Type B pancreatic cell (in vitro differentiated cells): ENCODE results near the gene PKIG. TPM values are rescaled to one million over a fixed set of nuclear protein-coding genes. Genes with fewer than 3 reads are reported as not detected.

ENCODE experiments used
- DNase-seq: peaks from one replicate; pipeline ENCODE4 v3.0.0; 2021; ENCODE audit warnings: mixed read lengths; ENCODE audit not compliant: unreplicated experiment; ENCODE audit errors: extremely low spot score
- H3K27ac Mint-ChIP-seq: 2 replicates; pipeline ENCODE4 v1.8.0; 2021; ENCODE audit warnings: mild to moderate bottlenecking, mixed read lengths
- H3K27me3 Mint-ChIP-seq: 2 replicates; pipeline ENCODE4 v1.8.0; 2021; ENCODE audit warnings: mixed read lengths
- H3K36me3 Mint-ChIP-seq: 2 replicates; pipeline ENCODE4 v1.8.0; 2021; ENCODE audit warnings: mixed read lengths
- H3K4me1 Mint-ChIP-seq: one replicate; pipeline ENCODE4 v1.8.0; 2021; ENCODE audit warnings: mixed read lengths; ENCODE audit not compliant: unreplicated experiment
- H3K4me3 Mint-ChIP-seq: 2 replicates; pipeline ENCODE4 v1.8.0; 2021; ENCODE audit warnings: mild to moderate bottlenecking, mixed read lengths
- H3K9me3 Mint-ChIP-seq: 2 replicates; pipeline ENCODE4 v1.8.0; 2021; ENCODE audit warnings: mixed read lengths
- CTCF ChIP-seq: fragments of 200-600 bp; sonication (generic); conservative IDR thresholded peaks from 2 replicates; pipeline ENCODE4 v1.5.0; 2021; ENCODE audit warnings: antibody characterized with exemption, mild to moderate bottlenecking
- total RNA-seq: library from RNA; stranded (reverse); gene quantifications from 2 replicates; pipeline ENCODE4 v1.2.1, GENCODE V29; 2021; ENCODE audit warnings: low replicate concordance

Gene PKIG
- total RNA-seq, 1 donor from 2014 or later = 24.3 TPM

GRCh38 chr20:44629017-44629385 is 46.6 kb downstream of the PKIG start:
- no peak overlapping the region for H3K4me3 Mint-ChIP-seq
- H3K27me3 Mint-ChIP-seq = no peaks in the 10 kb centered on the region
- H3K4me1 Mint-ChIP-seq = peaks cover 6% of the 10 kb centered on the region
- DNase-seq = no peak
- TF ChIP-seq CTCF = no peak
- H3K9me3 Mint-ChIP-seq = no peaks in the 10 kb centered on the region
- no peak overlapping the region for H3K27ac Mint-ChIP-seq
- no peaks in the 10 kb centered on the region for H3K36me3 Mint-ChIP-seq

GRCh38 chr20:44629542-44629941 is 47.2 kb downstream of the PKIG start:
- Mint-ChIP-seq H3K27ac (no peak overlapping the region), H3K9me3 (no peaks in the 10 kb centered on the region), H3K4me1 (peaks cover 6% of the 10 kb centered on the region), H3K36me3 (no peaks in the 10 kb centered on the region), H3K4me3 (no peak overlapping the region), H3K27me3 (no peaks in the 10 kb centered on the region)
- TF ChIP-seq CTCF = no peak
- DNase-seq = no peak

- no peak for DNase-seq
- H3K27ac Mint-ChIP-seq = no peak overlapping the region
- H3K36me3 Mint-ChIP-seq = no peaks in the 10 kb centered on the region
- peaks cover 6% of the 10 kb centered on the region for H3K4me1 Mint-ChIP-seq
- H3K27me3 Mint-ChIP-seq = no peaks in the 10 kb centered on the region
- no peak for TF ChIP-seq CTCF
- H3K9me3 Mint-ChIP-seq = no peaks in the 10 kb centered on the region
- H3K4me3 Mint-ChIP-seq = no peak overlapping the region
Measured at GRCh38 chr20:44630297-44630696, 47.9 kb downstream of the PKIG start.

- no peak overlapping the region for H3K4me3 Mint-ChIP-seq
- no peak overlapping the region for H3K27ac Mint-ChIP-seq
- DNase-seq = no peak
- peaks cover 6% of the 10 kb centered on the region for H3K4me1 Mint-ChIP-seq
- H3K27me3 Mint-ChIP-seq = no peaks in the 10 kb centered on the region
- TF ChIP-seq CTCF = no peak
- no peaks in the 10 kb centered on the region for H3K36me3 Mint-ChIP-seq
- H3K9me3 Mint-ChIP-seq = no peaks in the 10 kb centered on the region
Measured at GRCh38 chr20:44632103-44632752, 49.8 kb downstream of the PKIG start.

- Mint-ChIP-seq H3K36me3 (no peaks in the 10 kb centered on the region), H3K27ac (no peak overlapping the region), H3K4me3 (no peak overlapping the region), H3K9me3 (no peaks in the 10 kb centered on the region), H3K4me1 (peaks cover 6% of the 10 kb centered on the region), H3K27me3 (no peaks in the 10 kb centered on the region)
- TF ChIP-seq CTCF = no peak
- no peak for DNase-seq
Measured at GRCh38 chr20:44633187-44633810, 50.9 kb downstream of the PKIG start.
